HepG2 (cell line): Measurements from ENCODE around the gene ATP5F1E. TPM values are rescaled to one million over a fixed set of nuclear protein-coding genes. Genes with fewer than 3 reads are reported as not detected.

Experiments
- AFF4 ChIP-seq: sonication (generic); formaldehyde crosslinking; IDR thresholded peaks from 2 replicates; pipeline ENCODE4 v1.4.0; 2020; ENCODE audit warnings: missing genetic modification reagents
- ARNTL ChIP-seq: sonication (generic); formaldehyde crosslinking; IDR thresholded peaks from 2 replicates; pipeline ENCODE4 v1.4.0; 2020; ENCODE audit warnings: mild to moderate bottlenecking, missing genetic modification reagents
- GLI4 ChIP-seq: sonication (generic); formaldehyde crosslinking; IDR thresholded peaks from 2 replicates; pipeline ENCODE4 v1.5.1; 2020; ENCODE audit warnings: missing genetic modification reagents, mild to moderate bottlenecking, moderate library complexity, borderline replicate concordance
- JARID2 ChIP-seq: sonication (generic); formaldehyde crosslinking; IDR thresholded peaks from 2 replicates; pipeline ENCODE4 v1.8.1; 2023; ENCODE audit warnings: missing genetic modification reagents, inconsistent platforms; ENCODE audit not compliant: insufficient replicate concordance
- NBN ChIP-seq: fragments of 450-650 bp; conservative IDR thresholded peaks from 2 replicates; pipeline ENCODE4 v1.6.1; 2017
- NR1H2 ChIP-seq: sonication (generic); formaldehyde crosslinking; IDR thresholded peaks from 2 replicates; pipeline ENCODE4 v1.8.1; 2022; ENCODE audit warnings: low read depth, missing genetic modification reagents, borderline replicate concordance
- RAD21 ChIP-seq: fragments of 450-650 bp; formaldehyde crosslinking; IDR thresholded peaks from 2 replicates; pipeline ENCODE4 v1.5.0; 2020; ENCODE audit warnings: mild to moderate bottlenecking
- REL ChIP-seq: sonication (generic); formaldehyde crosslinking; conservative IDR thresholded peaks from 2 replicates; pipeline ENCODE4 v1.8.0; 2022; ENCODE audit warnings: mild to moderate bottlenecking, missing genetic modification reagents, moderate library complexity
- SMAD3 ChIP-seq: sonication (generic); formaldehyde crosslinking; IDR thresholded peaks from 2 replicates; pipeline ENCODE4 v1.4.0; 2020; ENCODE audit warnings: missing genetic modification reagents
- XBP1 ChIP-seq: sonication (generic); formaldehyde crosslinking; IDR thresholded peaks from 2 replicates; pipeline ENCODE4 v1.5.0; 2020; ENCODE audit warnings: missing genetic modification reagents
- ZC3H13 ChIP-seq: sonication (generic); formaldehyde crosslinking; IDR thresholded peaks from 2 replicates; pipeline ENCODE4 v1.8.1; 2023; ENCODE audit warnings: mild to moderate bottlenecking, missing genetic modification reagents, moderate library complexity
- ZMYM4 ChIP-seq: sonication (generic); formaldehyde crosslinking; IDR thresholded peaks from 2 replicates; pipeline ENCODE4 v1.8.1; 2023; ENCODE audit warnings: mild to moderate bottlenecking, missing genetic modification reagents
- ZNF225 ChIP-seq: sonication (generic); formaldehyde crosslinking; IDR thresholded peaks from 2 replicates; pipeline ENCODE4 v1.4.0; 2020; ENCODE audit warnings: mild to moderate bottlenecking, missing genetic modification reagents
- ZNF501 ChIP-seq: sonication (generic); formaldehyde crosslinking; IDR thresholded peaks from 2 replicates; pipeline ENCODE4 v1.5.1; 2020; ENCODE audit warnings: mild to moderate bottlenecking, moderate library complexity, missing genetic modification reagents
- ZNF558 ChIP-seq: sonication (generic); formaldehyde crosslinking; IDR thresholded peaks from 2 replicates; pipeline ENCODE4 v1.9.0; 2022; ENCODE audit warnings: mild to moderate bottlenecking, missing genetic modification reagents, borderline replicate concordance
- ZNF598 ChIP-seq: sonication (generic); formaldehyde crosslinking; IDR thresholded peaks from 2 replicates; pipeline ENCODE4 v1.5.1; 2020; ENCODE audit warnings: mild to moderate bottlenecking, missing genetic modification reagents, borderline replicate concordance
- ZNF768 ChIP-seq: sonication (generic); formaldehyde crosslinking; IDR thresholded peaks from 2 replicates; pipeline ENCODE4 v1.4.0; 2020; ENCODE audit warnings: missing genetic modification reagents
- ZNF816 ChIP-seq: sonication (generic); formaldehyde crosslinking; IDR thresholded peaks from 2 replicates; pipeline ENCODE4 v1.8.0; 2022; ENCODE audit warnings: missing genetic modification reagents, mild to moderate bottlenecking, borderline replicate concordance
- polyA plus RNA-seq, 8 experiments: library from polyadenylated mRNA; depleted of rRNA in 3 of 8; stranded (reverse) in 7 of 8; unstranded in 1 of 8; fragments of >200 nt; fragmentation: Illumina TruSeq in 4 of 8; extraction: Trizol in 4 of 8; gene quantifications; 2 replicates each; pipeline versions ENCODE4 v1.2.1 to v1.2.3, GENCODE V29; 2011 to 2016; ENCODE audit warnings: low read depth in 4 of 8, missing spikeins in 1 of 8, mixed read lengths in 1 of 8; ENCODE audit not compliant: insufficient read depth in 1 of 8
- total RNA-seq, 5 experiments: library from RNA; depleted of rRNA; stranded (reverse); fragments of >200 nt; fragmentation: Illumina TruSeq; extraction: Trizol; gene quantifications; 2 replicates each; pipeline ENCODE4 v1.2.3, GENCODE V29; 2016; ENCODE audit warnings: low read depth in 1 of 5
- TF ChIP-seq, protein P1 (sequence below): sonication (generic); formaldehyde crosslinking; IDR thresholded peaks from 2 replicates; pipeline ENCODE4 v1.4.0; 2020; ENCODE audit warnings: missing genetic modification reagents, borderline replicate concordance
- TF ChIP-seq, protein P2 (sequence below): IDR thresholded peaks from 2 replicates; pipeline ENCODE4 v1.6.1; 2016; ENCODE audit warnings: low read depth, borderline replicate concordance
- TF ChIP-seq, protein P3 (sequence below): conservative IDR thresholded peaks from 2 replicates; pipeline ENCODE4 v1.6.1; 2018; ENCODE audit warnings: missing genetic modification reagents

ATP5F1E gene
- total and polyA plus RNA-seq, 2 of the 13 experiments (the other 11 are each of a cell fraction or from before 2014, with no cell fraction given): 121 to 134 TPM

- TF ChIP-seq ZNF558 (CRISPR knock-in tag) (peak; percentile 91; the same call in 1 of the 2 replicates), SMAD3 (peak; percentile 79; the same call in 1 of the 2 replicates), JARID2 (CRISPR knock-in tag) (no peak), ZNF768 (CRISPR knock-in tag) (peak; percentile 81), ZMYM4 (peak; percentile 31), RAD21 (CRISPR knock-in tag) (peak; percentile 38), XBP1 (CRISPR knock-in tag) (no peak; the same call in 1 of the 2 replicates), NR1H2 (CRISPR knock-in tag) (no peak), ZC3H13 (CRISPR knock-in tag) (no peak), GLI4 (CRISPR knock-in tag) (peak; percentile 80; the same call in 1 of the 2 replicates), ZNF225 (CRISPR knock-in tag) (peak; percentile 75), NBN (no peak), ARNTL (CRISPR knock-in tag) (peak; percentile 30; the same call in 1 of the 2 replicates), REL (CRISPR knock-in tag) (no peak), ZNF501 (CRISPR knock-in tag) (peak; percentile 76), ZNF598 (CRISPR knock-in tag) (0 out of 2 replicates have a peak, but pooled peaks have one; percentile 70), ZNF816 (CRISPR knock-in tag) (0 out of 2 replicates have a peak, but pooled peaks have one; percentile 5), AFF4 (CRISPR knock-in tag) (no peak)
- TF ChIP-seq, protein P1, sequence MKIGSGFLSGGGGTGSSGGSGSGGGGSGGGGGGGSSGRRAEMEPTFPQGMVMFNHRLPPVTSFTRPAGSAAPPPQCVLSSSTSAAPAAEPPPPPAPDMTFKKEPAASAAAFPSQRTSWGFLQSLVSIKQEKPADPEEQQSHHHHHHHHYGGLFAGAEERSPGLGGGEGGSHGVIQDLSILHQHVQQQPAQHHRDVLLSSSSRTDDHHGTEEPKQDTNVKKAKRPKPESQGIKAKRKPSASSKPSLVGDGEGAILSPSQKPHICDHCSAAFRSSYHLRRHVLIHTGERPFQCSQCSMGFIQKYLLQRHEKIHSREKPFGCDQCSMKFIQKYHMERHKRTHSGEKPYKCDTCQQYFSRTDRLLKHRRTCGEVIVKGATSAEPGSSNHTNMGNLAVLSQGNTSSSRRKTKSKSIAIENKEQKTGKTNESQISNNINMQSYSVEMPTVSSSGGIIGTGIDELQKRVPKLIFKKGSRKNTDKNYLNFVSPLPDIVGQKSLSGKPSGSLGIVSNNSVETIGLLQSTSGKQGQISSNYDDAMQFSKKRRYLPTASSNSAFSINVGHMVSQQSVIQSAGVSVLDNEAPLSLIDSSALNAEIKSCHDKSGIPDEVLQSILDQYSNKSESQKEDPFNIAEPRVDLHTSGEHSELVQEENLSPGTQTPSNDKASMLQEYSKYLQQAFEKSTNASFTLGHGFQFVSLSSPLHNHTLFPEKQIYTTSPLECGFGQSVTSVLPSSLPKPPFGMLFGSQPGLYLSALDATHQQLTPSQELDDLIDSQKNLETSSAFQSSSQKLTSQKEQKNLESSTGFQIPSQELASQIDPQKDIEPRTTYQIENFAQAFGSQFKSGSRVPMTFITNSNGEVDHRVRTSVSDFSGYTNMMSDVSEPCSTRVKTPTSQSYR (CRISPR knock-in tag): peak; percentile 52; the same call in 1 of the 2 replicates
- TF ChIP-seq, protein P2, sequence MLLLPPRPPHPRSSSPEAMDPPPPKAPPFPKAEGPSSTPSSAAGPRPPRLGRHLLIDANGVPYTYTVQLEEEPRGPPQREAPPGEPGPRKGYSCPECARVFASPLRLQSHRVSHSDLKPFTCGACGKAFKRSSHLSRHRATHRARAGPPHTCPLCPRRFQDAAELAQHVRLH (CRISPR knock-in tag): peak; percentile 87; the same call in 1 of the 2 replicates
- TF ChIP-seq, protein P3, sequence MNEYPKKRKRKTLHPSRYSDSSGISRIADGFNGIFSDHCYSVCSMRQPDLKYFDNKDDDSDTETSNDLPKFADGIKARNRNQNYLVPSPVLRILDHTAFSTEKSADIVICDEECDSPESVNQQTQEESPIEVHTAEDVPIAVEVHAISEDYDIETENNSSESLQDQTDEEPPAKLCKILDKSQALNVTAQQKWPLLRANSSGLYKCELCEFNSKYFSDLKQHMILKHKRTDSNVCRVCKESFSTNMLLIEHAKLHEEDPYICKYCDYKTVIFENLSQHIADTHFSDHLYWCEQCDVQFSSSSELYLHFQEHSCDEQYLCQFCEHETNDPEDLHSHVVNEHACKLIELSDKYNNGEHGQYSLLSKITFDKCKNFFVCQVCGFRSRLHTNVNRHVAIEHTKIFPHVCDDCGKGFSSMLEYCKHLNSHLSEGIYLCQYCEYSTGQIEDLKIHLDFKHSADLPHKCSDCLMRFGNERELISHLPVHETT (CRISPR knock-in tag): peak; percentile 83
These were observed 51.2 kb downstream of the ATP5F1E start, which contains the start of gene NELFCD (continued) for GRCh38 chr20:58980711-58981627.
